HUES48 (cell line): ENCODE measurements around the gene RGS14.

Source experiments
- H3K27ac ChIP-seq: one replicate; pipeline ENCODE4 v1.7.0; 2013; ENCODE audit warnings: low read depth, low read length, inconsistent platforms
- H3K27me3 ChIP-seq: 2 replicates; pipeline ENCODE4 v1.6.1; 2013; ENCODE audit warnings: mild to moderate bottlenecking, low read length; ENCODE audit not compliant: control insufficient read depth, insufficient read depth
- H3K36me3 ChIP-seq: 2 replicates; pipeline ENCODE4 v1.6.1; 2013; ENCODE audit warnings: low read length; ENCODE audit not compliant: control insufficient read depth, insufficient read depth
- H3K4me1 ChIP-seq: 2 replicates; pipeline ENCODE4 v1.6.1; 2013; ENCODE audit warnings: mild to moderate bottlenecking, low read length; ENCODE audit not compliant: control insufficient read depth, insufficient read depth
- H3K4me3 ChIP-seq: 2 replicates; pipeline ENCODE4 v1.5.1; 2013; ENCODE audit warnings: mild to moderate bottlenecking, low read depth, low read length
- H3K9ac ChIP-seq: 2 replicates; pipeline ENCODE4 v1.6.1; 2013; ENCODE audit warnings: mild to moderate bottlenecking, low read depth, low read length, moderate library complexity
- H3K9me3 ChIP-seq: 2 replicates; pipeline ENCODE4 v1.6.1; 2013; ENCODE audit warnings: low read length; ENCODE audit not compliant: control insufficient read depth, insufficient read depth

Gene RGS14

GRCh38 chr5:177314376-177315342 lies 43.1 kb upstream of the RGS14 start:
- Histone ChIP-seq H3K4me1 (peaks cover 13% of the 10 kb centered on the region; the same call in 1 of the 2 replicates), H3K9ac (no peak overlapping the region), H3K9me3 (no peaks in the 10 kb centered on the region), H3K27ac (no peak overlapping the region), H3K4me3 (no peak overlapping the region), H3K27me3 (no peaks in the 10 kb centered on the region), H3K36me3 (no peaks in the 10 kb centered on the region)

GRCh38 chr5:177315411-177315810 lies 42.3 kb upstream of the RGS14 start:
- H3K27ac ChIP-seq, result no peak overlapping the region
- H3K9ac ChIP-seq, result no peak overlapping the region
- H3K4me1 ChIP-seq, result peaks cover 8% of the 10 kb centered on the region; the same call in 1 of the 2 replicates

GRCh38 chr5:177316005-177316404 lies 41.7 kb upstream of the RGS14 start:
- Histone ChIP-seq H3K27ac (no peak overlapping the region), H3K27me3 (no peaks in the 10 kb centered on the region), H3K9ac (no peak overlapping the region), H3K9me3 (no peaks in the 10 kb centered on the region), H3K36me3 (no peaks in the 10 kb centered on the region), H3K4me3 (no peak overlapping the region), H3K4me1 (peaks cover 4% of the 10 kb centered on the region; the same call in 1 of the 2 replicates)

More at GRCh38 chr5:177315411-177315810, 42.3 kb upstream of the RGS14 start:
- H3K36me3 ChIP-seq, result no peaks in the 10 kb centered on the region
- no peak overlapping the region for H3K4me3 ChIP-seq
- no peaks in the 10 kb centered on the region for H3K27me3 ChIP-seq
- no peaks in the 10 kb centered on the region for H3K9me3 ChIP-seq

- Histone ChIP-seq H3K4me3 (no peak overlapping the region), H3K9me3 (no peaks in the 10 kb centered on the region), H3K9ac (no peak overlapping the region), H3K4me1 (peaks cover 4% of the 10 kb centered on the region; the same call in 1 of the 2 replicates), H3K36me3 (no peaks in the 10 kb centered on the region), H3K27ac (no peak overlapping the region), H3K27me3 (no peaks in the 10 kb centered on the region)
Measured at GRCh38 chr5:177317959-177318377, 39.8 kb upstream of the RGS14 start.

GRCh38 chr5:177319913-177320588 lies 37.7 kb upstream of the RGS14 start:
- Histone ChIP-seq H3K4me3 (no peak overlapping the region), H3K27me3 (no peaks in the 10 kb centered on the region), H3K9me3 (no peaks in the 10 kb centered on the region), H3K27ac (no peak overlapping the region), H3K4me1 (peaks cover 7% of the 10 kb centered on the region), H3K9ac (no peak overlapping the region), H3K36me3 (no peaks in the 10 kb centered on the region)

GRCh38 chr5:177320879-177321278 lies 36.8 kb upstream of the RGS14 start:
- H3K9ac ChIP-seq, result no peak overlapping the region
- H3K27me3 ChIP-seq, result no peaks in the 10 kb centered on the region
- H3K36me3 ChIP-seq, result no peaks in the 10 kb centered on the region
- H3K4me3 ChIP-seq, result no peak overlapping the region
- no peaks in the 10 kb centered on the region for H3K9me3 ChIP-seq
- no peak overlapping the region for H3K27ac ChIP-seq
- H3K4me1 ChIP-seq, result peaks cover 15% of the 10 kb centered on the region

GRCh38 chr5:177325868-177326381 lies 31.8 kb upstream of the RGS14 start:
- Histone ChIP-seq H3K4me1 (peaks cover 23% of the 10 kb centered on the region), H3K4me3 (peak overlapping the region; percentile 30; the same call in 1 of the 2 replicates), H3K27ac (peak overlapping the region; percentile 95), H3K36me3 (peaks cover 9% of the 10 kb centered on the region; the same call in 1 of the 2 replicates), H3K9me3 (no peaks in the 10 kb centered on the region), H3K27me3 (no peaks in the 10 kb centered on the region), H3K9ac (peak overlapping the region; percentile 72)

- H3K4me1 ChIP-seq, result peaks cover 23% of the 10 kb centered on the region
- H3K4me3 ChIP-seq, result no peak overlapping the region
- H3K9me3 ChIP-seq, result no peaks in the 10 kb centered on the region
- peak overlapping the region; percentile 32 for H3K27ac ChIP-seq
- H3K36me3 ChIP-seq, result peaks cover 23% of the 10 kb centered on the region
- H3K9ac ChIP-seq, result no peak overlapping the region
- H3K27me3 ChIP-seq, result no peaks in the 10 kb centered on the region
Measured at GRCh38 chr5:177327539-177328522, 29.9 kb upstream of the RGS14 start.

- no peaks in the 10 kb centered on the region for H3K9me3 ChIP-seq
- H3K27me3 ChIP-seq, result no peaks in the 10 kb centered on the region
- H3K36me3 ChIP-seq, result peaks cover 32% of the 10 kb centered on the region
- H3K4me1 ChIP-seq, result peaks cover 23% of the 10 kb centered on the region
- no peak overlapping the region for H3K27ac ChIP-seq
- no peak overlapping the region for H3K9ac ChIP-seq
- no peak overlapping the region for H3K4me3 ChIP-seq
Measured at GRCh38 chr5:177328545-177329231, 29.0 kb upstream of the RGS14 start.

GRCh38 chr5:177329883-177330282 lies 27.8 kb upstream of the RGS14 start:
- H3K36me3 ChIP-seq, result peaks cover 44% of the 10 kb centered on the region
- H3K4me1 ChIP-seq, result peaks cover 21% of the 10 kb centered on the region
- no peaks in the 10 kb centered on the region for H3K9me3 ChIP-seq
- no peak overlapping the region for H3K4me3 ChIP-seq
- H3K27ac ChIP-seq, result no peak overlapping the region
- no peaks in the 10 kb centered on the region for H3K27me3 ChIP-seq
- no peak overlapping the region for H3K9ac ChIP-seq
